OCI-LY3 (cell line): ENCODE data around the gene CD38.
"Not testable (repeated sequence)": the region's sequence is repeated elsewhere in the genome, so short reads cannot be mapped to it uniquely, and the experiment has no call there.

Experiments used
- H2AFZ ChIP-seq: fragments of 200-600, 300-600 bp; shearing (Covaris generic); 2 replicates; pipeline ENCODE4 v1.6.0; 2014; ENCODE audit warnings: antibody characterized with exemption, low read depth, low read length
- H3K27ac ChIP-seq: fragments of 200-600, 300-600 bp; sonication (generic); 2 replicates; pipeline ENCODE4 v1.5.1; 2014; ENCODE audit warnings: mild to moderate bottlenecking, low read length, moderate library complexity, mixed read lengths
- H3K27me3 ChIP-seq: fragments of 200-600, 300-600 bp; sonication (generic); 2 replicates; pipeline ENCODE4 v1.6.1; 2014; ENCODE audit warnings: low read depth, low read length, mixed read lengths
- H3K36me3 ChIP-seq: fragments of 200-600, 300-600 bp; sonication (generic); replicated peaks from 2 replicates; pipeline ENCODE3; 2014; ENCODE audit warnings: low read depth, low read length, mixed read lengths
- H3K4me1 ChIP-seq: fragments of 300-600, 200-600 bp; sonication (generic); 2 replicates; pipeline ENCODE4 v1.6.1; 2014; ENCODE audit warnings: low read length, mixed read lengths
- H3K4me2 ChIP-seq: fragments of 200-600, 300-600 bp; sonication (generic); 2 replicates; pipeline ENCODE4 v1.6.1; 2014; ENCODE audit warnings: low read length, mixed read lengths
- H3K4me3 ChIP-seq: fragments of 300-600, 200-600 bp; sonication (generic); 2 replicates; pipeline ENCODE4 v1.5.1; 2014; ENCODE audit warnings: antibody characterized with exemption, mild to moderate bottlenecking, low read length, moderate library complexity
- H3K79me2 ChIP-seq: fragments of 300-600, 200-600 bp; shearing (Covaris generic); 2 replicates; pipeline ENCODE4 v1.6.1; 2014; ENCODE audit warnings: mild to moderate bottlenecking, low read length, mixed read lengths
- H3K9ac ChIP-seq: fragments of 300-600, 200-600 bp; shearing (Covaris generic); 2 replicates; pipeline ENCODE4 v1.6.0; 2014; ENCODE audit warnings: mild to moderate bottlenecking, low read length, moderate library complexity
- H3K9me3 ChIP-seq: fragments of 200-600, 300-600 bp; shearing (Covaris generic); 2 replicates; pipeline ENCODE4 v1.6.1; 2014; ENCODE audit warnings: low read length, mixed read lengths; ENCODE audit not compliant: insufficient read depth
- H4K20me1 ChIP-seq: fragments of 200-600, 300-600 bp; sonication (generic); 2 replicates; pipeline ENCODE4 v1.6.1; 2016; ENCODE audit warnings: low read length, mixed read lengths; ENCODE audit not compliant: insufficient read depth
- EZH2phosphoT487 ChIP-seq: fragments of 200-600 bp; shearing (Covaris generic); IDR thresholded peaks from 2 replicates; pipeline ENCODE4 v1.6.1; 2018; ENCODE audit warnings: antibody characterized with exemption, mixed run types, low read depth
- TF ChIP-seq, protein P1 (sequence below): fragments of 200-600, 300-600 bp; sonication (generic); IDR thresholded peaks from 2 replicates; pipeline ENCODE4 v1.5.1; 2014; ENCODE audit warnings: antibody characterized with exemption, low read length, low read depth

CD38 gene

GRCh38 chr4:15797320-15797719 is 19.2 kb downstream of the CD38 start:
- TF ChIP-seq EZH2phosphoT487: no peak
- Histone ChIP-seq H3K4me2 (no peak overlapping the region), H3K27ac (no peak overlapping the region), H3K36me3 (no peaks in the 10 kb centered on the region), H3K79me2 (no peaks in the 10 kb centered on the region), H3K4me1 (peaks cover 9% of the 10 kb centered on the region), H3K9me3 (no peaks in the 10 kb centered on the region), H3K27me3 (no peaks in the 10 kb centered on the region), H3K9ac (no peak overlapping the region), H3K4me3 (no peak overlapping the region), H4K20me1 (no peaks in the 10 kb centered on the region), H2AFZ (no peak overlapping the region)

DNA sequence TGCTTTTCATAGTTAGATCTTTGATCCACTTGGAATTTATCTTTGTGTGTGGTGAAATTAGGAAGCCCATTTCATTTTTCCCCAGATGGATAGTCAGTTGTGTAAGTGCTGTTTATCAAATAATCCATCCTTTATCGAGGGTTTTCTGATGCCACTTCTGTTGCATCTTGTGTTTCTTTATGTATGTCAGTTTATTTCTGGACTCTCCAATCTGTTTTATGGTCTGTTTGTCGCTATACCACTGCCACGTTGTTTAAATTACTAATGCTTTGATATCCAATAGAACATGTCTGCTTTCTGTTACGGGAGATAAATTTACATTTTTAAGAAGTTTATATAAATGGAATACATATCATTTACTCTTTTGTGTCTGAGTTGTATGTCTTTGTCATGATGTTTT is 21.0 kb downstream of the CD38 start:
- H3K9me3 ChIP-seq: no peaks in the 10 kb centered on the region
- H3K4me3 ChIP-seq: no peak overlapping the region
- peaks cover 9% of the 10 kb centered on the region for H3K4me1 ChIP-seq
- TF ChIP-seq, protein P1, sequence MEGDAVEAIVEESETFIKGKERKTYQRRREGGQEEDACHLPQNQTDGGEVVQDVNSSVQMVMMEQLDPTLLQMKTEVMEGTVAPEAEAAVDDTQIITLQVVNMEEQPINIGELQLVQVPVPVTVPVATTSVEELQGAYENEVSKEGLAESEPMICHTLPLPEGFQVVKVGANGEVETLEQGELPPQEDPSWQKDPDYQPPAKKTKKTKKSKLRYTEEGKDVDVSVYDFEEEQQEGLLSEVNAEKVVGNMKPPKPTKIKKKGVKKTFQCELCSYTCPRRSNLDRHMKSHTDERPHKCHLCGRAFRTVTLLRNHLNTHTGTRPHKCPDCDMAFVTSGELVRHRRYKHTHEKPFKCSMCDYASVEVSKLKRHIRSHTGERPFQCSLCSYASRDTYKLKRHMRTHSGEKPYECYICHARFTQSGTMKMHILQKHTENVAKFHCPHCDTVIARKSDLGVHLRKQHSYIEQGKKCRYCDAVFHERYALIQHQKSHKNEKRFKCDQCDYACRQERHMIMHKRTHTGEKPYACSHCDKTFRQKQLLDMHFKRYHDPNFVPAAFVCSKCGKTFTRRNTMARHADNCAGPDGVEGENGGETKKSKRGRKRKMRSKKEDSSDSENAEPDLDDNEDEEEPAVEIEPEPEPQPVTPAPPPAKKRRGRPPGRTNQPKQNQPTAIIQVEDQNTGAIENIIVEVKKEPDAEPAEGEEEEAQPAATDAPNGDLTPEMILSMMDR: no peak
- TF ChIP-seq EZH2phosphoT487: no peak
- no peaks in the 10 kb centered on the region for H3K36me3 ChIP-seq
- H3K4me2 ChIP-seq: no peak overlapping the region
- no peaks in the 10 kb centered on the region for H3K27me3 ChIP-seq
- no peak overlapping the region for H3K27ac ChIP-seq
- no peaks in the 10 kb centered on the region for H4K20me1 ChIP-seq
- H3K9ac ChIP-seq: no peak overlapping the region
- no peak overlapping the region for H2AFZ ChIP-seq
- no peaks in the 10 kb centered on the region for H3K79me2 ChIP-seq

DNA sequence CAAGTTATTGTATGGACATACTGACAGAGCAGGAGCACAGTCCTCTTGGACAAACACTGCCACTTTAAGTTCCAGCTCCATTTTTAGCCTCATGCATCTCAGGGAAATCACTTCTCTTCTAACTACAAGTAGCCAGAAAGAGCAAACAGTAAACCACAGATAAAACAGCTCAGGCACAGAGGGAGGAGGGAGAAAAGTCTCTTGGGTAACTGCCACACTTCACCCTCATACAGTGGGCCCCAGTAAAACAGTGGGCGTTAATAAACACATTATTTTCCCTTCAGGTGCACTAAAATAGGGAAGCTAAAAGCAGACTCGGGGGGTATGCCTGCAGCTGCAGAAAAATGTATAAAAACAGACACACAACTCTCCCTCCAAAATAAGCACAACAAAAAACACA is 21.6 kb downstream of the CD38 start:
- H3K4me3 ChIP-seq: no peak overlapping the region
- H3K9ac ChIP-seq: no peak overlapping the region
- peaks cover 5% of the 10 kb centered on the region for H3K4me1 ChIP-seq
- no peak overlapping the region for H3K27ac ChIP-seq
- H3K27me3 ChIP-seq: no peaks in the 10 kb centered on the region
- no peaks in the 10 kb centered on the region for H3K79me2 ChIP-seq
- TF ChIP-seq, protein P1: no peak
- TF ChIP-seq EZH2phosphoT487: no peak
- no peaks in the 10 kb centered on the region for H4K20me1 ChIP-seq
- H3K9me3 ChIP-seq: no peaks in the 10 kb centered on the region
- no peak overlapping the region for H2AFZ ChIP-seq
- H3K36me3 ChIP-seq: no peaks in the 10 kb centered on the region
- no peak overlapping the region for H3K4me2 ChIP-seq

GRCh38 chr4:15802497-15802896 is 24.4 kb downstream of the CD38 start:
- not testable (repeated sequence) for H3K27me3 ChIP-seq, H3K9me3 ChIP-seq, H3K4me2 ChIP-seq, H3K36me3 ChIP-seq, H3K4me3 ChIP-seq, H3K27ac ChIP-seq, H2AFZ ChIP-seq, H3K9ac ChIP-seq, H3K79me2 ChIP-seq, H4K20me1 ChIP-seq
- H3K4me1 ChIP-seq: peaks cover 24% of the 10 kb centered on the region

- no peaks in the 10 kb centered on the region for H3K36me3 ChIP-seq
- H3K9me3 ChIP-seq: no peaks in the 10 kb centered on the region
- H2AFZ ChIP-seq: no peak overlapping the region
- H3K9ac ChIP-seq: no peak overlapping the region; the same call in 1 of the 2 replicates
- H3K4me3 ChIP-seq: peak overlapping the region; percentile 46
- H4K20me1 ChIP-seq: no peaks in the 10 kb centered on the region; the same call in 1 of the 2 replicates
- H3K79me2 ChIP-seq: peaks cover 5% of the 10 kb centered on the region; the same call in 1 of the 2 replicates
- H3K27ac ChIP-seq: peak overlapping the region; percentile 54
- TF ChIP-seq, protein P1: peak; percentile 83
- no peak for TF ChIP-seq EZH2phosphoT487
- H3K4me2 ChIP-seq: peak overlapping the region; percentile 75
- no peaks in the 10 kb centered on the region for H3K27me3 ChIP-seq
- H3K4me1 ChIP-seq: peaks cover 46% of the 10 kb centered on the region
Measured at GRCh38 chr4:15805583-15806517, 27.7 kb downstream of the CD38 start.
